Measurements from ENCODE around the gene LRP1B. TPM values are rescaled to one million over a fixed set of nuclear protein-coding genes. Genes with fewer than 3 reads are reported as not detected.

Gene LRP1B
- total RNA-seq, 1 donor from 2014 or later = 1.7 TPM

DNA sequence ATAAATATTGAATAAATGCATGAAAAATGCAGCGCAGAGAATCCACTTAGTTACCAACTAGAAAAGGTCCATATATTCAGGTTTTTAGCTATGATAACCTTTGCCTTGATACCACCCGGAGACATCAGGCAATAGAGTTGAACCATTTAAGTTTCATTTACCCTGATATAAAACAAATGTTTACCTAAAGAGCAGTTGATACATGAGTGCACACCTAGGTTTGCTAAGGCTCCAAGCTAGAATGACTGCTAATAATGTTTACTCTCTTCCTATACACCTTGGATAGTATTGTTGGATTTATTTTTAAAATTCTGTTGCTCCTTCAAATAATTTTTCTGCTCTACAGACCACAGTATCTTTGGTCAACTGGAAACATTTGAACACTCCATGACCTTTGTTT, 1463.6 kb downstream of the LRP1B start:
- no peak for DNase-seq (ENCODE audit: low spot score in 2 of 2, unreplicated experiment in 2 of 2)

DNA sequence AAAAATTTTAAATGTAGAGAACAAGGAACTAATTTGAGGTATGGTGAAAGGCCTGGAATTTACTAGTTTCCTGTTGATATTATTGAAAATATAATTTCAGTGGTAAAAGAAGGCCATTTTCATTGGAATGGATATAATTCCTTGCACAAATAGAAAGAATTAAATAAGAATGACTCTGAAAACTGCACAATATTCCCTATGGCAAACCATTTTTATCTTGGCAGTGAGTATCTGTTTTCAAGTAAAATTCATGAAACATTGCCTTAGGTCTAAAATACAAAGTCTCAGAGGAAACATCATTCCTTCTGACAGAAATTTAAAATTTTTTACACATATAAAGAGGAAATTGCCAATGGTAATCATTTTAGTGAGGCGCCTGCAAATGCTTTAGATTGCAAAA, 1468.3 kb downstream of the LRP1B start:
- H3K27me3 Mint-ChIP-seq (ENCODE audit: low read depth) = no peaks in the 10 kb centered on the region
- H3K36me3 Mint-ChIP-seq = no peaks in the 10 kb centered on the region
- peaks cover 8% of the 10 kb centered on the region for H3K4me1 Mint-ChIP-seq

More for the DNA sequence above, 1463.6 kb downstream of the LRP1B start:
- H3K4me1 Mint-ChIP-seq = peaks cover 1% of the 10 kb centered on the region
- TF ChIP-seq, protein P1, sequence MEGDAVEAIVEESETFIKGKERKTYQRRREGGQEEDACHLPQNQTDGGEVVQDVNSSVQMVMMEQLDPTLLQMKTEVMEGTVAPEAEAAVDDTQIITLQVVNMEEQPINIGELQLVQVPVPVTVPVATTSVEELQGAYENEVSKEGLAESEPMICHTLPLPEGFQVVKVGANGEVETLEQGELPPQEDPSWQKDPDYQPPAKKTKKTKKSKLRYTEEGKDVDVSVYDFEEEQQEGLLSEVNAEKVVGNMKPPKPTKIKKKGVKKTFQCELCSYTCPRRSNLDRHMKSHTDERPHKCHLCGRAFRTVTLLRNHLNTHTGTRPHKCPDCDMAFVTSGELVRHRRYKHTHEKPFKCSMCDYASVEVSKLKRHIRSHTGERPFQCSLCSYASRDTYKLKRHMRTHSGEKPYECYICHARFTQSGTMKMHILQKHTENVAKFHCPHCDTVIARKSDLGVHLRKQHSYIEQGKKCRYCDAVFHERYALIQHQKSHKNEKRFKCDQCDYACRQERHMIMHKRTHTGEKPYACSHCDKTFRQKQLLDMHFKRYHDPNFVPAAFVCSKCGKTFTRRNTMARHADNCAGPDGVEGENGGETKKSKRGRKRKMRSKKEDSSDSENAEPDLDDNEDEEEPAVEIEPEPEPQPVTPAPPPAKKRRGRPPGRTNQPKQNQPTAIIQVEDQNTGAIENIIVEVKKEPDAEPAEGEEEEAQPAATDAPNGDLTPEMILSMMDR (IDR thresholded peaks at IDR 0.05; ENCODE audit: unreplicated experiment) = no peak
- H3K27me3 Mint-ChIP-seq (ENCODE audit: low read depth) = no peaks in the 10 kb centered on the region
- H3K9me3 Mint-ChIP-seq = peaks cover 10% of the 10 kb centered on the region
- no peaks in the 10 kb centered on the region for H3K36me3 Mint-ChIP-seq
- H3K4me3 Mint-ChIP-seq = no peak overlapping the region
- no peak overlapping the region for H3K27ac Mint-ChIP-seq

DNA sequence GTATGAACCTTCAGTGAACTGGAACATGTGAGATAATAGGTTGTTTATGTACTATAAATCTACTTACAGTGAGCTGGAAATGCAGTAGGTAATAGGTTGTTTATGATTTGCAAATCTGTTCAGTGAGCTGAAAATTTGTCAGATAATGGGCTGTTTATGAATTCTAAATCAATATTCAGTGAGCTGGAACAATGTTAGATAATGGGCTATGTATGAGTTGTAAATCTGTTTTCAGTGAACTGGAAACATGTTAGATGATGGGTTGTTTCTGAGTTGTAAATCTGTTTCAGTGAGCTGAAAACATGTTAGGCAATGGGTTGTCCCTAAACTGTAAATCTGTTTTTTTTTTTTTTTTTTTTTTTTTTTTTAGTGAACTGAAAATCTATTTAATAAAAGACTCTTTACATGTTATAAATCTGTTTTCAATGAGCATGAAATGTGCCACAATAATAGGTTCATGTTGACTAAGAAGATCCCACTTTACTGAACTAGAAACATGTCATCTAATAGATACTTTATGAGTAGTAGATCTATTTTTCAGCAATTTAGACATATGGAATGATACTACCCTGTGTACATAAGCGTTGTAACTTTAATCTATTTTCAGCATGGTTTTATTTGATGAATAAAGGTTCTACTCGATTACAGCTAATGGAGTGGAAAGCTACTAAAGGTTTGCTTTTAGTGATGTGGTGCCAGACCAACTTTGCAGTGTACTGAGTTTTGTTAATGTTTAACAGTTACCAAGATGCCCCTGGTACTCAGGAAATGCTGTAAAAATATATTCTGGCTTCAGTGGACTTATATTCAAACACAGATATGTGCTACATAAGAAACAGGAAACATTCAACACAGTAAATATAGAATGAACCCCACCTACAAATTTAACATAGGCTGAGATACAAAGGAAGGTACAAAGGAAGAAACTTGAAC, 1471.8 kb downstream of the LRP1B start:
- Mint-ChIP-seq H3K27me3 (ENCODE audit: low read depth) (no peaks in the 10 kb centered on the region), H3K9me3 (no peaks in the 10 kb centered on the region), H3K27ac (no peak overlapping the region), H3K4me3 (no peak overlapping the region), H3K4me1 (peaks cover 14% of the 10 kb centered on the region), H3K36me3 (no peaks in the 10 kb centered on the region)
- no peak for DNase-seq (ENCODE audit: low spot score in 2 of 2, unreplicated experiment in 2 of 2)
- TF ChIP-seq, protein P1 (IDR thresholded peaks at IDR 0.05; ENCODE audit: unreplicated experiment) = no peak

More for the DNA sequence above, 1468.3 kb downstream of the LRP1B start:
- Mint-ChIP-seq H3K4me3 (no peak overlapping the region), H3K9me3 (no peaks in the 10 kb centered on the region), H3K27ac (no peak overlapping the region)
- TF ChIP-seq, protein P1 (IDR thresholded peaks at IDR 0.05; ENCODE audit: unreplicated experiment) = no peak
- DNase-seq (ENCODE audit: low spot score in 2 of 2, unreplicated experiment in 2 of 2) = no peak

DNA sequence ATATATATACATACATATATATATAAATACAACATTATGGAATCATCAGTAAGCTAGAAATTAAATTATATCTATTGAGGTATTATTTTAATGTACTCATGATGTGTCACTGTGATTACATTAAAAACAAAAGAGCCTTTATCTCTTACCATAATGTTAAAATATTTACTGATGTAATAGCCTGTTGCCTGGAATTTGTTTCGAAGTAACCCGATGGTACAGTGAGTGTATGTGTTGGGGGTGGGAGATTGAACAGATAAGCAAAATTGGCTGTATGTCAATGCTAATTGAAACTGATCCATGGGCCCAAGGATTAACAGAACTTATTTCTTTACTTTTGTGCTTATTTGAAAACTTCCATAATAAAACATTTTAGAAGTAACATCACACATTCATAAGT, 1473.2 kb downstream of the LRP1B start:
- no peak for DNase-seq (ENCODE audit: low spot score in 2 of 2, unreplicated experiment in 2 of 2)
- Mint-ChIP-seq H3K36me3 (no peaks in the 10 kb centered on the region), H3K4me3 (no peak overlapping the region), H3K27ac (no peak overlapping the region), H3K9me3 (peaks cover 4% of the 10 kb centered on the region), H3K4me1 (peaks cover 14% of the 10 kb centered on the region), H3K27me3 (ENCODE audit: low read depth) (no peaks in the 10 kb centered on the region)
- TF ChIP-seq, protein P1 (IDR thresholded peaks at IDR 0.05; ENCODE audit: unreplicated experiment) = no peak

DNA sequence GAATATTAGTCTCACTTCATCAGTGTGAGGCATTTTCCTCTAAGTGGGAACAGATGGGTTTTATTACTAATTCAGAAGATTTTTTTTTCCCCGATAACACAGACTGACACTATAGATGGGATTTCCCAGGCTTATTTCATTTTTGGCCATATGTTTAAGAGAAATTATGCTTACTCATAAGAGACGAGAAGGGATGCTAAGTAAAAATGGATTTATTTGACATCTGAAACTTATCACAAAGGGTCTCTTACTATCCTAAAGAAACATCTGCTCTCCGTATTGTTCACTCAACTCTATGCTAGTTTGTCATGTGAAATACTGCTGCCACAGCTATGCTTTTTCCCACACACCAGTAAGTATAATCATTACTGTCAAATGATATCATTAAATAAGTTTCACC, 1476.3 kb downstream of the LRP1B start:
- H3K4me3 Mint-ChIP-seq = no peak overlapping the region
- TF ChIP-seq, protein P1 (IDR thresholded peaks at IDR 0.05; ENCODE audit: unreplicated experiment) = no peak
- no peaks in the 10 kb centered on the region for H3K36me3 Mint-ChIP-seq
- DNase-seq (ENCODE audit: low spot score in 2 of 2, unreplicated experiment in 2 of 2) = no peak
- H3K27me3 Mint-ChIP-seq (ENCODE audit: low read depth) = no peaks in the 10 kb centered on the region
- H3K4me1 Mint-ChIP-seq = peaks cover 17% of the 10 kb centered on the region
- H3K9me3 Mint-ChIP-seq = peaks cover 4% of the 10 kb centered on the region
- H3K27ac Mint-ChIP-seq = no peak overlapping the region
